ENCODE results near the gene CCDC6. TPM values are rescaled to one million over a fixed set of nuclear protein-coding genes. Genes with fewer than 3 reads are reported as not detected.

Gene CCDC6
- polyA plus RNA-seq, 3 donors = 4.2 to 13.5 (median 6.2) TPM

GRCh38 chr10:59741583-59741982 lies 164.8 kb downstream of the CCDC6 start:
- Mint-ChIP-seq H3K4me3 (no peak overlapping the region), H3K36me3 (no peaks in the 10 kb centered on the region), H3K27ac (no peak overlapping the region), H3K9me3 (peaks cover 5 to 15% (median 8%) of the 10 kb centered on the region in 7 donors), H3K4me1 (no peaks in the 10 kb centered on the region), H3K27me3 (ENCODE audit: low read depth in 3 of 3) (peaks cover 0 to 5% (median 0%) of the 10 kb centered on the region in 3 donors)
- no peak for DNase-seq
- no peak overlapping the region for H3K4me2 ChIP-seq (replicated peaks; ENCODE audit: extremely low read depth, low read length, poor library complexity, severe bottlenecking)
- H4K20me1 ChIP-seq (ENCODE audit: insufficient read depth, low read length) = no peaks in the 10 kb centered on the region
- no peak overlapping the region for H3K9ac ChIP-seq (ENCODE audit: insufficient read depth, low read length, poor library complexity, severe bottlenecking)
- no peaks in the 10 kb centered on the region for H3K4me1 ChIP-seq (ENCODE audit: control insufficient read depth in 1 of 2, insufficient read depth in 2 of 2, low read length in 2 of 2)
- no peak overlapping the region for H2AFZ ChIP-seq (ENCODE audit: insufficient read depth, low read depth, low read length, poor library complexity, severe bottlenecking)
- H3K27ac ChIP-seq (ENCODE audit: low read depth in 1 of 2, low read length in 2 of 2) = no peak overlapping the region
- intact Hi-C loops (cut with micrococcal nuclease) = no loop called here
- H3K27me3 ChIP-seq (ENCODE audit: control insufficient read depth in 2 of 2, insufficient read depth in 2 of 2, low read length in 2 of 2) = no peaks in the 10 kb centered on the region
- TF ChIP-seq CTCF (IDR thresholded peaks at IDR 0.05) = no peak
- H3K36me3 ChIP-seq (replicated peaks in 1 of 2; ENCODE audit: control insufficient read depth in 1 of 2, insufficient read depth in 2 of 2, low read length in 2 of 2) = no peaks in the 10 kb centered on the region
- peaks cover 0 to 6% of the 10 kb centered on the region in 2 donors for H3K9me3 ChIP-seq (replicated peaks in 1 of 2; ENCODE audit: control insufficient read depth in 1 of 2, insufficient read depth in 1 of 2, low read length in 2 of 2)
- H3K4me3 ChIP-seq (replicated peaks in 1 of 3; ENCODE audit: low read depth in 2 of 3, low read length in 3 of 3) = no peak overlapping the region
- WGBS (ENCODE audit: insufficient coverage) = 100% methylated on average over 2 of the region's 5 CpGs
- no peaks in the 10 kb centered on the region for H3K79me2 ChIP-seq (ENCODE audit: insufficient read depth, low read length)

GRCh38 chr10:59741048-59741447 lies 165.3 kb downstream of the CCDC6 start:
- Histone ChIP-seq H4K20me1 (ENCODE audit: insufficient read depth, low read length) (no peaks in the 10 kb centered on the region), H3K79me2 (ENCODE audit: insufficient read depth, low read length) (no peaks in the 10 kb centered on the region), H2AFZ (ENCODE audit: insufficient read depth, low read depth, low read length, poor library complexity, severe bottlenecking) (no peak overlapping the region), H3K4me3 (replicated peaks in 1 of 3; ENCODE audit: low read depth in 2 of 3, low read length in 3 of 3) (no peak overlapping the region), H3K27me3 (ENCODE audit: control insufficient read depth in 2 of 2, insufficient read depth in 2 of 2, low read length in 2 of 2) (no peaks in the 10 kb centered on the region), H3K9ac (ENCODE audit: insufficient read depth, low read length, poor library complexity, severe bottlenecking) (no peak overlapping the region), H3K4me1 (ENCODE audit: control insufficient read depth in 1 of 2, insufficient read depth in 2 of 2, low read length in 2 of 2) (no peaks in the 10 kb centered on the region), H3K36me3 (replicated peaks in 1 of 2; ENCODE audit: control insufficient read depth in 1 of 2, insufficient read depth in 2 of 2, low read length in 2 of 2) (no peaks in the 10 kb centered on the region), H3K27ac (ENCODE audit: low read depth in 1 of 2, low read length in 2 of 2) (no peak overlapping the region), H3K4me2 (replicated peaks; ENCODE audit: extremely low read depth, low read length, poor library complexity, severe bottlenecking) (no peak overlapping the region), H3K9me3 (replicated peaks in 1 of 2; ENCODE audit: control insufficient read depth in 1 of 2, insufficient read depth in 1 of 2, low read length in 2 of 2) (peaks cover 0 to 6% of the 10 kb centered on the region in 2 donors)
- DNase-seq = no peak
- no peaks in the 10 kb centered on the region for H3K36me3 Mint-ChIP-seq
- TF ChIP-seq CTCF (IDR thresholded peaks at IDR 0.05) = no peak
- H3K9me3 Mint-ChIP-seq = peaks cover 5 to 15% (median 8%) of the 10 kb centered on the region in 7 donors
- H3K27ac Mint-ChIP-seq = no peak overlapping the region
- H3K4me1 Mint-ChIP-seq = no peaks in the 10 kb centered on the region
- intact Hi-C loops (cut with micrococcal nuclease) = no loop called here
- peaks cover 0 to 5% (median 0%) of the 10 kb centered on the region in 3 donors for H3K27me3 Mint-ChIP-seq (ENCODE audit: low read depth in 3 of 3)
- H3K4me3 Mint-ChIP-seq = no peak overlapping the region

Other genes with a start within 250 kb of the CCDC6 start
- gene SLC16A9, start 196.7 kb downstream of the CCDC6 start, polyA plus RNA-seq = not detected
- gene MRLN, start 153.1 kb downstream of the CCDC6 start, polyA plus RNA-seq = not detected